H9 (cell line): ENCODE measurements around the gene THTPA. TPM values are rescaled to one million over a fixed set of nuclear protein-coding genes. Genes with fewer than 3 reads are reported as not detected.
"Not testable (repeated sequence)": the region's sequence is repeated elsewhere in the genome, so short reads cannot be mapped to it uniquely, and the experiment has no call there.

ENCODE experiments used
- DNase-seq: peaks from one replicate; pipeline ENCODE4 v3.0.0-alpha.2; 2017
- H2AFZ ChIP-seq: one replicate; pipeline ENCODE4 v1.6.1; 2013; ENCODE audit warnings: mild to moderate bottlenecking, low read length, control low read depth, moderate library complexity
- H2AK5ac ChIP-seq: 2 replicates; pipeline ENCODE4 v1.6.1; 2013; ENCODE audit warnings: low read length, control low read depth, mixed read lengths; ENCODE audit not compliant: insufficient read length
- H2BK120ac ChIP-seq: one replicate; pipeline ENCODE4 v1.6.1; 2013; ENCODE audit warnings: low read depth, mild to moderate bottlenecking, low read length, control low read depth, inconsistent platforms; ENCODE audit not compliant: poor library complexity, severe bottlenecking
- H2BK12ac ChIP-seq: 2 replicates; pipeline ENCODE4 v1.6.1; 2013; ENCODE audit warnings: low read length, control low read depth, mixed read lengths, low read depth; ENCODE audit not compliant: insufficient read length
- H2BK15ac ChIP-seq: 2 replicates; pipeline ENCODE4 v1.6.1; 2013; ENCODE audit warnings: low read depth, low read length, control low read depth
- H2BK20ac ChIP-seq: one replicate; pipeline ENCODE4 v1.6.1; 2013; ENCODE audit warnings: low read depth, mild to moderate bottlenecking, low read length, control low read depth, inconsistent platforms; ENCODE audit not compliant: poor library complexity, severe bottlenecking
- H2BK5ac ChIP-seq: 2 replicates; pipeline ENCODE4 v1.6.1; 2013; ENCODE audit warnings: low read length, control low read depth, mixed read lengths; ENCODE audit not compliant: insufficient read length
- H3K14ac ChIP-seq: 2 replicates; pipeline ENCODE4 v1.6.1; 2013; ENCODE audit warnings: low read length, control low read depth; ENCODE audit not compliant: insufficient read depth
- H3K18ac ChIP-seq: 2 replicates; pipeline ENCODE4 v1.6.1; 2013; ENCODE audit warnings: low read depth, mild to moderate bottlenecking, mixed read lengths, low read length, control low read depth; ENCODE audit not compliant: insufficient read length
- H3K23ac ChIP-seq: 2 replicates; pipeline ENCODE4 v1.6.1; 2013; ENCODE audit warnings: low read length, control low read depth, mixed read lengths, low read depth; ENCODE audit not compliant: insufficient read length
- H3K23me2 ChIP-seq: 2 replicates; pipeline ENCODE4 v1.6.1; 2013; ENCODE audit warnings: low read depth, mild to moderate bottlenecking, mixed read lengths, low read length, control low read depth; ENCODE audit not compliant: insufficient read length, poor library complexity, severe bottlenecking
- H3K27ac ChIP-seq: 2 replicates; pipeline ENCODE4 v1.5.1; 2013; ENCODE audit warnings: low read length, control low read depth, mixed read lengths, low read depth; ENCODE audit not compliant: insufficient read length
- H3K27me3 ChIP-seq: 2 replicates; pipeline ENCODE4 v1.6.1; 2013; ENCODE audit warnings: low read length, control low read depth, inconsistent platforms; ENCODE audit not compliant: insufficient read depth
- H3K4ac ChIP-seq: 2 replicates; pipeline ENCODE4 v1.6.1; 2013; ENCODE audit warnings: low read depth, mild to moderate bottlenecking, control low read depth, inconsistent platforms, low read length, moderate library complexity
- H3K4me1 ChIP-seq: 2 replicates; pipeline ENCODE4 v1.6.1; 2013; ENCODE audit warnings: low read length, control low read depth, inconsistent platforms; ENCODE audit not compliant: insufficient read depth
- H3K4me2 ChIP-seq: 2 replicates; pipeline ENCODE4 v1.6.1; 2013; ENCODE audit warnings: low read length, control low read depth, mixed read lengths; ENCODE audit not compliant: insufficient read length, insufficient read depth
- H3K56ac ChIP-seq: 2 replicates; pipeline ENCODE4 v1.6.1; 2013; ENCODE audit warnings: low read depth, mild to moderate bottlenecking, mixed read lengths, low read length, control low read depth; ENCODE audit not compliant: insufficient read length
- H3K79me1 ChIP-seq: 2 replicates; pipeline ENCODE4 v1.6.1; 2013; ENCODE audit warnings: low read depth, mild to moderate bottlenecking, moderate library complexity, low read length, control low read depth, inconsistent platforms; ENCODE audit not compliant: insufficient read depth, poor library complexity, severe bottlenecking
- H3K79me2 ChIP-seq: 2 replicates; pipeline ENCODE4 v1.6.1; 2013; ENCODE audit warnings: low read length, control low read depth, inconsistent platforms; ENCODE audit not compliant: insufficient read depth
- H3K9ac ChIP-seq: 2 replicates; pipeline ENCODE4 v1.6.1; 2013; ENCODE audit warnings: low read length, control low read depth, mixed read lengths; ENCODE audit not compliant: insufficient read length; ENCODE audit errors: extremely low read depth
- H3K9me3 ChIP-seq: one replicate; pipeline ENCODE4 v1.6.1; 2013; ENCODE audit warnings: low read depth, low read length, inconsistent platforms; ENCODE audit not compliant: control insufficient read depth
- H3T11ph ChIP-seq: one replicate; pipeline ENCODE4 v1.6.1; 2013; ENCODE audit warnings: mild to moderate bottlenecking, low read length, control low read depth, inconsistent platforms
- H4K20me1 ChIP-seq: one replicate; pipeline ENCODE4 v1.6.1; 2013; ENCODE audit not compliant: control insufficient read depth, insufficient read length, insufficient read depth
- H4K5ac ChIP-seq: 2 replicates; pipeline ENCODE4 v1.6.1; 2013; ENCODE audit warnings: low read depth, mild to moderate bottlenecking, mixed read lengths, low read length, control low read depth; ENCODE audit not compliant: insufficient read length
- H4K8ac ChIP-seq: replicated peaks from 2 replicates; pipeline ENCODE4 v1.6.1; 2013; ENCODE audit warnings: low read length, control low read depth, mixed read lengths, low read depth; ENCODE audit not compliant: insufficient read length
- H4K91ac ChIP-seq: 2 replicates; pipeline ENCODE4 v1.6.1; 2013; ENCODE audit warnings: low read depth, mild to moderate bottlenecking, moderate library complexity, mixed read lengths, low read length, control low read depth; ENCODE audit not compliant: insufficient read length
- H3K27ac Mint-ChIP-seq, 3 experiments: 2 replicates in 2 of 3; 3 replicates in 1 of 3; pipeline ENCODE4 v1.8.0; 2020 to 2021; ENCODE audit warnings: mixed read lengths in 3 of 3, mild to moderate bottlenecking in 1 of 3, moderate library complexity in 1 of 3
- H3K27me3 Mint-ChIP-seq: 2 replicates; pipeline ENCODE4 v1.8.0; 2021; ENCODE audit warnings: low read depth, mild to moderate bottlenecking, moderate library complexity, mixed read lengths
- H3K36me3 Mint-ChIP-seq, 3 experiments: 2 replicates in 2 of 3; 3 replicates in 1 of 3; pipeline ENCODE4 v1.8.0; 2020 to 2021; ENCODE audit warnings: low read depth in 3 of 3, mixed read lengths in 3 of 3; ENCODE audit not compliant: insufficient read depth in 1 of 3
- H3K4me1 Mint-ChIP-seq, 2 experiments: 2 replicates each; pipeline ENCODE4 v1.8.0; 2020; ENCODE audit warnings: mixed read lengths in 2 of 2
- H3K4me3 Mint-ChIP-seq, 2 experiments: 2 replicates in 1 of 2; 3 replicates in 1 of 2; pipeline ENCODE4 v1.8.0; 2020 to 2021; ENCODE audit warnings: mild to moderate bottlenecking in 2 of 2, mixed read lengths in 2 of 2, moderate library complexity in 1 of 2
- H3K9me3 Mint-ChIP-seq, 2 experiments: 2 replicates in 1 of 2; 3 replicates in 1 of 2; pipeline ENCODE4 v1.8.0; 2020; ENCODE audit warnings: mild to moderate bottlenecking in 2 of 2, mixed read lengths in 2 of 2, moderate library complexity in 1 of 2
- WGBS: extraction: QIAGEN DNeasy Blood & Tissue Kit; methylation state at CpG from one replicate; pipeline ENCODE4 v1.1.7; 2013; ENCODE audit warnings: missing lambda C conversion rate, low lambda C conversion rate, mixed read lengths; ENCODE audit not compliant: insufficient read length; ENCODE audit errors: extremely low coverage; 5-methylcytosine and 5-hydroxymethylcytosine counted together
- total RNA-seq: library from RNA; stranded (reverse); gene quantifications from 2 replicates; pipeline ENCODE4 v1.2.1, GENCODE V29; 2021
- TF ChIP-seq, protein P1 (sequence below): fragments of 200-600 bp; sonication (generic); conservative IDR thresholded peaks from 3 replicates; pipeline ENCODE4 v1.8.0; 2021; ENCODE audit warnings: antibody characterized with exemption, mild to moderate bottlenecking

The THTPA gene
- total RNA-seq, 1 experiment from 2014 or later, result 15.6 TPM

DNA sequence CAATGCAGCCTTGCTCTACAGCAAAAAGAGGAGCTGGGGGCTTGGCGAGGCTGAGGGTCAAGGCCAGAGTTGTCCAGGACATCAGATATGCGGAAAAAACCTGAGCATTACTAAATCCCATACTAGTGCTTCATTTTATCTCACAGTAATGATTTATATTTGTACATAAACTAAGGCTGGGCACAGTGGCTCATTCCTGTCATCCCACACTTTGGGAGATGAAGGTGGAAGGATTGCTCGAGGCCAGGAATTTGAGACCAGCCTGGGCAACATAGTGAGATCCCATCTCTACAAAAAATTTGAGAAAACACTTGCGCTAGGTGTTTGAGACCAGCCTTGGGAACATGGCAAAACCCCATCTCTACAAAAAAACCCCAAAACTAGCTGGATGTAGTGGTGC is 34.1 kb downstream of the THTPA start:
- no peaks in the 10 kb centered on the region for H3K23me2 ChIP-seq
- H3K27me3 ChIP-seq, result no peaks in the 10 kb centered on the region
- no peaks in the 10 kb centered on the region for H3K79me2 ChIP-seq
- no peak overlapping the region for H4K5ac ChIP-seq
- no peaks in the 10 kb centered on the region for H4K20me1 ChIP-seq
- no peak overlapping the region for H4K8ac ChIP-seq
- H2BK12ac ChIP-seq, result no peak overlapping the region
- H3K4me1 Mint-ChIP-seq, result peaks cover 12 to 20% of the 10 kb centered on the region in 2 experiments
- H2AK5ac ChIP-seq, result no peak overlapping the region
- no peak overlapping the region for H3K23ac ChIP-seq
- no peak for DNase-seq
- no peak overlapping the region for H3K18ac ChIP-seq
- H3K9me3 ChIP-seq, result no peaks in the 10 kb centered on the region
- peaks cover 15% of the 10 kb centered on the region for H3K27me3 Mint-ChIP-seq
- H4K91ac ChIP-seq, result no peak overlapping the region
- H2BK120ac ChIP-seq, result no peak overlapping the region
- peaks cover 4 to 5% of the 10 kb centered on the region in 2 experiments; a peak in 3 of 5 replicates for H3K9me3 Mint-ChIP-seq
- H2AFZ ChIP-seq, result no peak overlapping the region
- no peak overlapping the region for H2BK15ac ChIP-seq
- TF ChIP-seq, protein P1, sequence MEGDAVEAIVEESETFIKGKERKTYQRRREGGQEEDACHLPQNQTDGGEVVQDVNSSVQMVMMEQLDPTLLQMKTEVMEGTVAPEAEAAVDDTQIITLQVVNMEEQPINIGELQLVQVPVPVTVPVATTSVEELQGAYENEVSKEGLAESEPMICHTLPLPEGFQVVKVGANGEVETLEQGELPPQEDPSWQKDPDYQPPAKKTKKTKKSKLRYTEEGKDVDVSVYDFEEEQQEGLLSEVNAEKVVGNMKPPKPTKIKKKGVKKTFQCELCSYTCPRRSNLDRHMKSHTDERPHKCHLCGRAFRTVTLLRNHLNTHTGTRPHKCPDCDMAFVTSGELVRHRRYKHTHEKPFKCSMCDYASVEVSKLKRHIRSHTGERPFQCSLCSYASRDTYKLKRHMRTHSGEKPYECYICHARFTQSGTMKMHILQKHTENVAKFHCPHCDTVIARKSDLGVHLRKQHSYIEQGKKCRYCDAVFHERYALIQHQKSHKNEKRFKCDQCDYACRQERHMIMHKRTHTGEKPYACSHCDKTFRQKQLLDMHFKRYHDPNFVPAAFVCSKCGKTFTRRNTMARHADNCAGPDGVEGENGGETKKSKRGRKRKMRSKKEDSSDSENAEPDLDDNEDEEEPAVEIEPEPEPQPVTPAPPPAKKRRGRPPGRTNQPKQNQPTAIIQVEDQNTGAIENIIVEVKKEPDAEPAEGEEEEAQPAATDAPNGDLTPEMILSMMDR, result no peak
- H3K4me1 ChIP-seq, result no peaks in the 10 kb centered on the region; the same call in 1 of the 2 replicates
- no peak overlapping the region for H3K56ac ChIP-seq
- no peak overlapping the region for H3K4me3 Mint-ChIP-seq
- H3K36me3 Mint-ChIP-seq, result peaks cover 0 to 3% (median 2%) of the 10 kb centered on the region in 3 experiments; a peak in 1 of 7 replicates
- H3K14ac ChIP-seq, result no peak overlapping the region
- H3K4me2 ChIP-seq, result no peak overlapping the region
- H3K4ac ChIP-seq, result no peak overlapping the region
- no peak overlapping the region for H3K9ac ChIP-seq
- no peak overlapping the region for H3K27ac ChIP-seq
- no peak overlapping the region for H2BK20ac ChIP-seq
- no peaks in the 10 kb centered on the region for H3K79me1 ChIP-seq
- no peak overlapping the region for H2BK5ac ChIP-seq
- no CpG with 5 or more reads among the region's 4 CpGs for WGBS
- no peak overlapping the region for H3T11ph ChIP-seq
- H3K27ac Mint-ChIP-seq, result no peak overlapping the region

- not testable (repeated sequence) for H3K23me2 ChIP-seq, H3K14ac ChIP-seq, DNase-seq, H3K9me3 ChIP-seq, H2BK120ac ChIP-seq, H3K4me2 ChIP-seq, H2BK5ac ChIP-seq, H3K9ac ChIP-seq, H3T11ph ChIP-seq, H2AK5ac ChIP-seq, H4K20me1 ChIP-seq, H3K4me1 ChIP-seq, H4K5ac ChIP-seq, H2BK15ac ChIP-seq, H3K23ac ChIP-seq, H4K8ac ChIP-seq, H3K56ac ChIP-seq, H3K27ac ChIP-seq, H3K18ac ChIP-seq, H3K79me2 ChIP-seq, H3K79me1 ChIP-seq, H2BK20ac ChIP-seq, H3K27ac Mint-ChIP-seq, H3K36me3 Mint-ChIP-seq, H2AFZ ChIP-seq, H3K27me3 ChIP-seq, H2BK12ac ChIP-seq, H4K91ac ChIP-seq, H3K4me3 Mint-ChIP-seq, H3K4ac ChIP-seq, H3K27me3 Mint-ChIP-seq
- peaks cover 0 to 13% of the 10 kb centered on the region in 2 experiments; a peak in 3 of 5 replicates for H3K9me3 Mint-ChIP-seq
- WGBS, result no CpG with 5 or more reads among the region's 3 CpGs
- peaks cover 9 to 13% of the 10 kb centered on the region in 2 experiments for H3K4me1 Mint-ChIP-seq
Observed at GRCh38 chr14:23594191-23594590, 38.1 kb downstream of the THTPA start.
